Melanocyte of skin (primary cell): ENCODE data around the gene SPINK4. TPM values are rescaled to one million over a fixed set of nuclear protein-coding genes. Genes with fewer than 3 reads are reported as not detected.

ENCODE experiments used
- total RNA-seq, 2 donors: library from RNA; depleted of rRNA; stranded (reverse); fragments of >200 nt; gene quantifications; 2 replicates each; pipeline ENCODE4 v1.2.3, GENCODE V29; 2012

SPINK4 gene
- not detected for total RNA-seq

GRCh38 chr9:33239921-33240320 is at the start of gene SPINK4:
Gene SPINK4, plus strand, starts transcription at chr9:33240167. Its CDS starts 42 bp downstream, at chr9:33240209.

DNA sequence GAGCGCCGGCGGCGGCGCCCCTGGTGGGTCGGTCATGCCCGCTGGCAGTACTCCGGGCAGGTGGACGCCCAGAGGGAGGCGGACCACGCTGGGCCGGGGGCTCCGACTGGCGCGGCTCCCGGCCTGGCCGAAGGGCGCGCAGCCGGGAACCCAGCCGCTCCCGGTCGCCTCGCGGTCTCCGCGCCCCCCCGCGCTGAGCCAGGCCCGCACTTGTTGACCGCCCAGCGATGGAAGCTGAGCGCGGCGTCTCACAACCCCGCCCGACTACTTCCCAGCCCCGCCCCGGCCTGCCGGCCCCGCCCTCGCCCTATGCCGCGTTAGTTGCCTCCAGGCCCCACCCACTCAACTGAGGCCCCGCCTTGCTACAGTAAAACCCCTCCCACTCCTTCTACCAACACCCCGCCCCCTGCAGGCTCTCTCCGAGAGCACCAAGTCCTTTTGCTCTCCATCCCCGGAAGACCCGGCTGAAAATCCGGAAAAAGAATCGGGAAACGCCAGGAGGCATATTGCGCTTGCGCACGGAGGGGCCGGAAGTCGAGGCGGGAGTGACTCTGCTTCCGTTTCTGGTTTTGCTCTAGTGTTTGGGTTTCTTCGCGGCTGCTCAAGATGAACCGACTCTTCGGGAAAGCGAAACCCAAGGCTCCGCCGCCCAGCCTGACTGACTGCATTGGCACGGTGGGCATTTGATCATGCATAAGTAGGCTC is 24.7 kb downstream of the SPINK4 start, which contains the start of the genes BAG1 and CHMP5:
TSS of gene BAG1 (minus strand) at position 236 of the 705 bp plus-strand sequence.
TSS of gene CHMP5 (plus strand) at position 577 of the 705 bp plus-strand sequence. CDS start at position 607, 30 bp downstream.

DNA sequence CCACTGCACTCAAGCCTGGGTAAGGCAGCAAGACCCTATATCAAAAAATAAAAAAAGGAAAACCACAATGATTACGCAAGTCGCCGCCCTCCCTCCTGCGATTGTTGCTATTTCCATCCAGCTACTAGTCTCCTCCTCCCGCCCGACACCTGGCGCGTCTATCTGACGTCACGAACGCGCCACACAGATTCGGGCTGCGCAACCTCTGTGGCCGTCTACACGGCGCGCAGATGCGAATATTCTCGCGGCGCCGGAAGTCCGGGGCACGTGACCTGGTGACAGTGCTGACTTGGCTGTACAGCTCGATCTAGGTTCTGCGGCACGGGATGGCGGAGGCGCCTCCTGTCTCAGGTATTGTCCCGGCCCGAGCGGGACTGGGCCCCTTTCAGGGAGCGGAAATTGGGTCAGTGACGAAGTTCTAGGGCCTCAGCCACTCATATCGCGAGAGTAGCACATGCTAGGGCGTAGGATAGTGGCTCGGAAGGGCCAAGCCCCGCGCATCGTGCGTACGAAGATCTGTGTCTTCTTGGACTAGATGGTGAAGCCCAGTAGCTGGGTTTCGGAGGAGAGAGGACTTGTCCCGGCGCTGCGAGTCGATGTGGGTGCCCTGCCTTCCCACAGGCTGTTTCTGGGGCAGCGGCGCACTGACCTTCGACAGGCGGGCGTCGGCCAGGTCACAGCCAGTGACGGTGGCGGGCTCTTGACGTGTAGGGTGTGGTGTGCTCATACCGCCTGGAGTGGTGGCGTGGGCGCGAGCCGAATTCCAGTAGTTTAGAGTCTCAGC is 50.5 kb downstream of the SPINK4 start, which contains the start of gene NFX1:
TSS of gene NFX1 (plus strand) at position 270 of the 784 bp plus-strand sequence. CDS start at position 327, 57 bp downstream.

Other genes with a start within 250 kb of the SPINK4 start
- 10 to 100 TPM; 30.6 to 43.6 TPM for gene APTX, start 238.5 kb upstream of the SPINK4 start, total RNA-seq
- 100 to 1,000 TPM; 113 to 189 TPM for gene DNAJA1, start 214.9 kb upstream of the SPINK4 start, total RNA-seq
- 10 to 100 TPM; 22.7 to 39.6 TPM for gene SMU1, start 163.5 kb upstream of the SPINK4 start, total RNA-seq
- 10 to 100 TPM; 12.4 to 29.3 TPM for gene B4GALT1, start 72.8 kb upstream of the SPINK4 start, total RNA-seq
- 10 to 100 TPM; 25.8 to 27.3 TPM for gene BAG1, start 24.5 kb downstream of the SPINK4 start, total RNA-seq
- 100 to 1,000 TPM; 109 to 149 TPM for gene CHMP5, start 24.9 kb downstream of the SPINK4 start, total RNA-seq
- gene NFX1, start 50.3 kb downstream of the SPINK4 start, total RNA-seq, result 10 to 100 TPM; 19.3 to 22.4 TPM
- gene AQP7, start 162.4 kb downstream of the SPINK4 start, total RNA-seq, result under 1 TPM in 1 of 2 donors, not detected in 1; under 0.01 TPM
- gene AQP3, start 207.4 kb downstream of the SPINK4 start, total RNA-seq, result 1 to 10 TPM in 1 of 2 donors, not detected in 1; 1.0 TPM
- 10 to 100 TPM; 32.0 to 56.9 TPM for gene NOL6, start 233.8 kb downstream of the SPINK4 start, total RNA-seq